Gastrocnemius medialis (tissue), 4 donors: Measurements from ENCODE around the gene KHSRP. TPM values are rescaled to one million over a fixed set of nuclear protein-coding genes. Genes with fewer than 3 reads are reported as not detected.

ENCODE experiments used
- ATAC-seq, 2 donors: fragments of 150-250 bp; one replicate each; pipeline ENCODE4 v1.9.1; 2016
- DNase-seq, 2 donors: peaks; one replicate each; pipeline ENCODE4 v3.0.0-alpha.2; 2019
- H3K27ac ChIP-seq, 4 donors: fragments of 200-600 bp; sonication (generic); 1 replicate in 1 of 4; 2 replicates in 3 of 4; pipeline ENCODE4 v1.5.1; 2016 to 2018; ENCODE audit warnings: mild to moderate bottlenecking in 2 of 4, moderate library complexity in 1 of 4
- H3K27me3 ChIP-seq, 3 donors: fragments of 200-600 bp; sonication (generic) in 2 of 3; 1 replicate in 1 of 3; 2 replicates in 2 of 3; pipeline versions ENCODE4 v1.5.1 to v1.6.0; 2016 to 2019; ENCODE audit warnings: mild to moderate bottlenecking in 1 of 3, moderate library complexity in 1 of 3
- H3K36me3 ChIP-seq, 2 donors: fragments of 200-600 bp; sonication (generic) in 1 of 2; one replicate each; pipeline ENCODE4 v1.5.1; 2017 to 2018
- H3K4me1 ChIP-seq, 2 donors: fragments of 200-600 bp; sonication (generic) in 1 of 2; one replicate each; pipeline ENCODE4 v1.5.1; 2016 to 2017; ENCODE audit warnings: mild to moderate bottlenecking in 2 of 2
- H3K4me3 ChIP-seq, 4 donors: fragments of 200-600 bp; sonication (generic) in 3 of 4; 1 replicate in 1 of 4; 2 replicates in 3 of 4; pipeline ENCODE4 v1.5.1; 2016 to 2019; ENCODE audit warnings: mild to moderate bottlenecking in 2 of 4
- H3K9me3 ChIP-seq, 3 donors: fragments of 200-600 bp; sonication (generic) in 2 of 3; 1 replicate in 1 of 3; 2 replicates in 2 of 3; pipeline ENCODE4 v1.5.1; 2016 to 2019
- POLR2A ChIP-seq, 2 donors: fragments of 450-650 bp; IDR thresholded peaks; one replicate each; pipeline ENCODE4 v1.6.1; 2017; ENCODE audit warnings: antibody characterized with exemption in 2 of 2, mild to moderate bottlenecking in 2 of 2, moderate library complexity in 2 of 2
- in situ Hi-C, 4 donors: fragments of 200-750 bp; cut with MboI; loops; one replicate each; pipeline versions ENCODE4 v1.15.0 to v1.8.0; 2017; ENCODE audit warnings: low sequenced_read_pairs in 4 of 4
- intact Hi-C: fragments of 100-400 bp; cut with DNase I; formaldehyde crosslinking; loops from one replicate; pipeline ENCODE4 v1.15.1; 2023; ENCODE audit warnings: low total_unique reads
- total RNA-seq, 4 donors: library from RNA; depleted of rRNA; stranded (reverse); fragments of >200 nt; gene quantifications; one replicate each; pipeline versions ENCODE4 v1.1.0 to v1.2.3, GENCODE V29; 2016
- TF ChIP-seq, protein P1 (sequence below), 5 experiments: fragments of 450-650 bp in 3 of 5; fragments of 200-600 bp in 2 of 5; sonication (generic) in 2 of 5; IDR thresholded peaks in 4 of 5; conservative IDR thresholded peaks in 1 of 5; 1 replicate in 4 of 5; 2 replicates in 1 of 5; pipeline ENCODE4 v1.5.1; 2016 to 2019; ENCODE audit warnings: antibody characterized with exemption in 5 of 5, mild to moderate bottlenecking in 3 of 5, moderate library complexity in 3 of 5

The KHSRP gene
- total RNA-seq, 4 donors from 2014 or later = 49.1 to 124 (median 85.6) TPM

DNA sequence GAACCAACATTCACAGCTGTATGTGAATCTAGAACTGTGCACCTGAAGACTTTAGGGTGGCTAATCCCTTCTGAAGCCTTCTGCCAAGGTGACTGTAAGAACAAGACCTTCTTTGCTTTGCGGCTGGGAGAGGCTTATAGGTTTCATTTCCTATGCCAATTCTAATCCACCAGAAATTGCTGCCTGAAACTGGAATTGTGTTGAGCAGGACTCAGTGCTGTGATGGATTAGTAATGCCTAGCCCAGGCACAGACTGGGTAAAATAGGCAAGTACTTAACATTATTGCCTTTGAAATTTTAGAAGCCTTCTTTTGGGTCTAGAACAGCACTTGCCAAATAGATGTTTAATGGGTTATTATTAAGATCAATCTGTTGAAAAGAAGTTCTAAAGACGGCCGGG lies 23.4 kb upstream of the KHSRP start:
- no peak for TF ChIP-seq POLR2A (IDR thresholded peaks at IDR 0.05)
- TF ChIP-seq, protein P1, sequence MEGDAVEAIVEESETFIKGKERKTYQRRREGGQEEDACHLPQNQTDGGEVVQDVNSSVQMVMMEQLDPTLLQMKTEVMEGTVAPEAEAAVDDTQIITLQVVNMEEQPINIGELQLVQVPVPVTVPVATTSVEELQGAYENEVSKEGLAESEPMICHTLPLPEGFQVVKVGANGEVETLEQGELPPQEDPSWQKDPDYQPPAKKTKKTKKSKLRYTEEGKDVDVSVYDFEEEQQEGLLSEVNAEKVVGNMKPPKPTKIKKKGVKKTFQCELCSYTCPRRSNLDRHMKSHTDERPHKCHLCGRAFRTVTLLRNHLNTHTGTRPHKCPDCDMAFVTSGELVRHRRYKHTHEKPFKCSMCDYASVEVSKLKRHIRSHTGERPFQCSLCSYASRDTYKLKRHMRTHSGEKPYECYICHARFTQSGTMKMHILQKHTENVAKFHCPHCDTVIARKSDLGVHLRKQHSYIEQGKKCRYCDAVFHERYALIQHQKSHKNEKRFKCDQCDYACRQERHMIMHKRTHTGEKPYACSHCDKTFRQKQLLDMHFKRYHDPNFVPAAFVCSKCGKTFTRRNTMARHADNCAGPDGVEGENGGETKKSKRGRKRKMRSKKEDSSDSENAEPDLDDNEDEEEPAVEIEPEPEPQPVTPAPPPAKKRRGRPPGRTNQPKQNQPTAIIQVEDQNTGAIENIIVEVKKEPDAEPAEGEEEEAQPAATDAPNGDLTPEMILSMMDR (IDR thresholded peaks at IDR 0.05 in 4 of 5, conservative IDR thresholded peaks at IDR 0.05 in 1 of 5) = no peak
- Histone ChIP-seq H3K27me3 (no peaks in the 10 kb centered on the region), H3K27ac (no peak overlapping the region), H3K36me3 (peaks cover 0 to 32% of the 10 kb centered on the region in 2 donors), H3K9me3 (no peaks in the 10 kb centered on the region), H3K4me1 (no peaks in the 10 kb centered on the region), H3K4me3 (no peak overlapping the region)
- in situ Hi-C loops = no loop called here
- ATAC-seq (no peak), DNase-seq (no peak)
- intact Hi-C loops = no loop called here

DNA sequence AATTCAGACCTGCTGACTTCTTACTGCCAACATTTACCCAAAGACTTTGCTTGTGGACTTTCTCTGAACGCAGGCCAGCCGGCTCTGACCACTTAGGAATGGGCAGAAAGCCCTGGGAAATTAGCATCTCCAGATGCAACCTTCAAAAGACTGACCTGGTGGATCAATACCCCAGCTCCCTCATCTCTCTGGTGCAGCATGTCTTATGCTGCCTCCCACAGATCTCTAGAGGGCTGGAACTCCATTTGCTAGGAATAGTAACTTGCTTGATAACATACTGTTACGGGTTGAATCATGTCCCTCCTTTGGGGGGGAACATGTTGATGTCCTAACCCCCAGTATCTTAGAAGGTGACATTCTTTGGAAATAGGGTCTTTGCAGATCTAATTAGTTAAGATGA lies 21.8 kb upstream of the KHSRP start:
- Histone ChIP-seq H3K4me3 (no peak overlapping the region), H3K27ac (no peak overlapping the region), H3K36me3 (peaks cover 0 to 18% of the 10 kb centered on the region in 2 donors), H3K9me3 (no peaks in the 10 kb centered on the region), H3K27me3 (no peaks in the 10 kb centered on the region), H3K4me1 (no peaks in the 10 kb centered on the region)
- in situ Hi-C loops (no loop called here), intact Hi-C loops (no loop called here)
- DNase-seq = no peak
- no peak for ATAC-seq
- no peak for TF ChIP-seq POLR2A (IDR thresholded peaks at IDR 0.05)
- TF ChIP-seq, protein P1 (IDR thresholded peaks at IDR 0.05 in 4 of 5, conservative IDR thresholded peaks at IDR 0.05 in 1 of 5) = no peak

DNA sequence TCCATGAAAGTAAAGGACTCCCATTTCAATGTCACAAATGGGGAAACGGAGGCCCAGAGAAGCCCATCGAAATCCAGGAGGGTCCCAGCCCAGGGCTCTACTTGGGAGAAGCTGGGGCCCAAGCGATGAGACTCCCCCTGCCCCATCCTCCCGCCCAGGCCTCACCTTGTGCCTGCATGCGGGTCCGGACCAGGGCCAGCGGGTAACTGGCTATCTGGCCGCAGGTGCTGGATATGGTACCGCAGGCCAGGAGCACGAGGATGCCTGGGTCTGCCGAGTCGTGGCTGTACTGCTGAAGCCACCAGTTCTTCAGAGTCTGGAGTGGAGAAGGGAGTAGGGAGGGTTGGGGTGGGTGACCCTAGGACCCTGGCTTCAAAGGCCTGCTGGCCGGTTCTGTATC lies 19.4 kb upstream of the KHSRP start:
- no peaks in the 10 kb centered on the region for H3K9me3 ChIP-seq
- no peak for ATAC-seq
- in situ Hi-C loops (no loop called here), intact Hi-C loops (no loop called here)
- H3K36me3 ChIP-seq = peaks cover 0 to 18% of the 10 kb centered on the region in 2 donors
- no peak overlapping the region for H3K4me3 ChIP-seq
- no peaks in the 10 kb centered on the region for H3K4me1 ChIP-seq
- no peak overlapping the region for H3K27ac ChIP-seq
- H3K27me3 ChIP-seq = no peaks in the 10 kb centered on the region
- TF ChIP-seq POLR2A (IDR thresholded peaks at IDR 0.05) = no peak
- TF ChIP-seq, protein P1 (IDR thresholded peaks at IDR 0.05 in 4 of 5, conservative IDR thresholded peaks at IDR 0.05 in 1 of 5) = no peak
- DNase-seq = no peak

DNA sequence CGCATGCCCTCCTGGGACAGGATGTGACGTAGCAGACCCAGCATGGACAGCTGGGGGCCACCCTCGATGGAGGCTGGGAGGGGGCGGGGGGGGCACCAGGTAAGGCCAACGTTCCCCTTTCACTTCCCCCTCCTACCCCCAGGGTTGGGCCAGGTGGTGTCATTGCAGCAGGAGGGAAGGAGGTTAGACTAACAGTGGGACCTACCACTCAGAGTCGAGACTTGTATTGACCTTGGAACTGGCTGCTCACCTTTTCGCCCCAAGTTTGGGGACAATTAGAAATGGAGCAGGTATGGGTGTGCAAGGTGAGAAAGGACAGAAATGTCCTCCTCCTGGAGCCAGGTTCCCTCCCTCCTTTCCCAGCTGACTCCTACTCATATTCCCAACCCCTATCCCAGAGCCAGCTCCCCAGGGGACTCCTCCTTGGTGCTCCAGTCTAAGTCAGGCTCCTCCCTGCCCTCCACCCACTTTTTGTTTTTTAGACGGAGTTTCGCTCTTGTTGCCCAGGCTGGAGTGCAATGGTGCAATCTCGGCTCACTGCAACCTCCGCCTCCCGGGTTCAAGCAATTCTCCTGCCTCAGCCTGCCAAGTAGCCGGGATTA lies 17.6 kb upstream of the KHSRP start:
- ATAC-seq (no peak), DNase-seq (no peak)
- Histone ChIP-seq H3K27me3 (no peaks in the 10 kb centered on the region), H3K27ac (no peak overlapping the region), H3K4me3 (no peak overlapping the region), H3K4me1 (no peaks in the 10 kb centered on the region), H3K9me3 (no peaks in the 10 kb centered on the region), H3K36me3 (peaks cover 0 to 18% of the 10 kb centered on the region in 2 donors)
- intact Hi-C loops (no loop called here), in situ Hi-C loops (no loop called here)
- no peak for TF ChIP-seq POLR2A (IDR thresholded peaks at IDR 0.05)
- TF ChIP-seq, protein P1 (IDR thresholded peaks at IDR 0.05 in 4 of 5, conservative IDR thresholded peaks at IDR 0.05 in 1 of 5) = no peak

DNA sequence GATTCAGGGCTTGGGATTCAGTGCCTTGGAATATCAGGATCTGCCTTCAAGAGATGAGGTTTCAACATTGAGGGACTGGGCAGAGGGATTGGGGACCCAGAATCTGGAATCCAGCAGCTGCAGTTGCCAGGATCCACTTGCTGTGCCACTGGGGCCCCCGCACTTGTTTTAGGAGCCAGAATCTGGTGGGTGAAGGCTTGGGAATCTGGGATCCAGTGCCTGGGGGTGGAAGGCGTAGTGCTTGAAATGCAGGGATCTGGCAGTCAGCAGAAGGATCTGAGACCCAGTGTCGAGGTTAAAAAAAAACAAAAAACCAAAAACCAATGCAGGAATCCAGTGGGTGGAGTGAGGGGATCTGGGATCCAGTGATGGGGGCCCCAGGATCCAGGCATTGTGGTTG lies 16.3 kb upstream of the KHSRP start:
- Histone ChIP-seq H3K36me3 (peaks cover 0 to 9% of the 10 kb centered on the region in 2 donors), H3K27me3 (no peaks in the 10 kb centered on the region), H3K4me1 (no peaks in the 10 kb centered on the region), H3K27ac (no peak overlapping the region), H3K4me3 (no peak overlapping the region), H3K9me3 (no peaks in the 10 kb centered on the region)
- DNase-seq (no peak), ATAC-seq (no peak)
- intact Hi-C loops = no loop called here
- in situ Hi-C loops = no loop called here
- TF ChIP-seq POLR2A (IDR thresholded peaks at IDR 0.05) = no peak
- TF ChIP-seq, protein P1 (IDR thresholded peaks at IDR 0.05 in 4 of 5, conservative IDR thresholded peaks at IDR 0.05 in 1 of 5) = no peak
